ENCODE results near the gene GIMAP6.
"Not testable (repeated sequence)": the region's sequence is repeated elsewhere in the genome, so short reads cannot be mapped to it uniquely, and the experiment has no call there.

GIMAP6 gene

DNA sequence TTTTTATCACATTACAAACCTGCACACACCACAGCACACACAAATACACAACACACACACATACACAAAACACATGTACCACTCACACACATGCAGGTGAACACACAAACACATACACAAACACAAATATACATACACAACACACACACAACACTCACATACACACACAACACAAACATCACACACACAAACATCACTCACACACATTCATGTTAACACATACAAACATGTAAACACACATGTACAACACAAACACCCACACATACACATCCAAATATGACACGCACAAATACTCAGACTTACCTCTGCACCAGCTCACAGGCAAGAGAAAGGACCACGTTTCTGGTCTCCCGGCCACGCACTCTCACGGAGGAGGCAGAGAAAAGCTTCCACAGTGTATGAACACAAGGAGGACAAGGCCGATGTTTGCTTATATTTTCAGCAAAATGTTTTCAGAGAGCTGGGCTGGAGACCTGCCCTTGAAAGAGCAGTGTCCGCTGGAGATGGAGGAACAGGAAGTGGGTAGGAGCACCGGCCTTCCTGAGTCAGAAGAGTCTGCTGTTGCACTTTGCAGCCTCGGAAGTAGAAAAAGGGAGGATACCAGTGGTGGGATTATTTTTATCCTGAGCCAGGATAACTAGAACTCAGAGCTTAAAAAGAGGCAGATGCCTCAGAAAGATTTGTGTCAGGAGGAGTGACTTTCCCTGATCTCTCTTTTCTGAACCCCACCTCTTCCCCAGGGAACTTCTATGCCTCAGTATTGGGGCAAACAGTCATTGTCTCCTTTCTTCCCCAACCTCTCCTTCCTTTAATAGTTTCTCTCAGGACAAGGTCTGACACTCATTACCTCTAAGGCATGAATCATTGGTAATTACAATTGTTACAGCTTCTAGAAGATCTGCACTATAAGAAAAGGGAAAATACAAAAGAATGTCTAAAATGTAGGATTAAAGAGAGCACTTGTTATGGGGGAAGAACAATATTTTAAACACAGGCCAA, at the start of gene GIMAP6:
GIMAP6 (minus strand) TSS at position 520 of the 999 bp plus-strand sequence. CDS start 2,243 bp downstream, outside the sequence.
- DNase-seq, result no peak

DNA sequence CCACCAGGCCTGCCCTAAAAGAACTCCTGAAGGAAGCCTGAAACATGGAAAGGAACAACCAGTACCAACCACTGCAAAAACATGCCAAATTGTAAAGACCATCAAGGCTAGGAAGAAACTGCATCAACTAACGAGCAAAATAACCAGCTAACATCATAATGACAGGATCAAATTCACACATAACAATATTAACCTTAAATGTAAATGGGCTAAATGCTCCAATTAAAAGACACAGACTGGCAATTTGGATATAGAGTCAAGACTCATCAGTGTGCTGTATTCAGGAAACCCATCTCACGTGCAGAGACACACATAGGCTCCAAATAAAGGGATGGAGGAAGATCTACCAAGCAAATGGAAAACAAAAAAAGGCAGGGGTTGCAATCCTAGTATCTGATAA, 48.2 kb upstream of the GIMAP6 start:
- DNase-seq, result not testable (repeated sequence)

DNA sequence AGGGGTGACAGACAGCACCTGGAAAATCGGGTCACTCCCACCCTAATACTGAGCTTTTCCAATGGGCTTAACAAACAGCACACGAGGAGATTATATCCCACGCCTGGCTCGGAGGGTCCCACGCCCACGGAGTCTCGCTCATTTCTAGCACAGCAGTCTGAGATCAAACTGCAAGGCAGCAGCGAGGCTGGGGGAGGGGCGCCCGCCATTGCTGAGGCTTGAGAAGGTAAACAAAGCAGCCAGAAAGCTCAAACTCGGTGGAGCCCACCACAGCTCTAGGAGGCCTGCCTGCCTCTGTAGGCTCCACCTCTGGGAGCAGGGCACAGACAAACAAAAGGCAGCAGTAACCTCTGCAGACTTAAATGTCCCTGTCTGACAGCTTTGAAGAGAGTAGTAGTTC, 46.4 kb upstream of the GIMAP6 start:
- not testable (repeated sequence) for DNase-seq

DNA sequence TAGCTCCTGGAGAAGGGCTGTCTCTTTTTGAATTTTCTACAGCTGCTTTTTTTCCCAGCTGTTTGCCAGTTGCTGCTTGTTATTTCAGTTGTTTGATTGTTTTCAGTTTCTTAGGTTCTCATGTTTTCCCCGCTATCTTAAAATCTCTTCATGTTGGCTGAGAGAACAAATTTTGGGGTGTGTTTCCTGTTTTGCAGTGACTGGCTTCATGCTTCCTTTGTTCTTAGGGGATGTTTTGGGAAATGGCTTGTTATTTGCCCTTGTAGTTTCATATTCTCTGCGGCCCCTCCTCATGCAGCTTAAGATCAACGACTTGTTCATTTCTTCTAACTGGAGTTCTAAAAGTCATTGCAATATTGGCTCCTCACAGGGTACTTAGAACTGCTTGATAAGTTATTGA, 44.7 kb upstream of the GIMAP6 start:
- DNase-seq, result not testable (repeated sequence)

DNA sequence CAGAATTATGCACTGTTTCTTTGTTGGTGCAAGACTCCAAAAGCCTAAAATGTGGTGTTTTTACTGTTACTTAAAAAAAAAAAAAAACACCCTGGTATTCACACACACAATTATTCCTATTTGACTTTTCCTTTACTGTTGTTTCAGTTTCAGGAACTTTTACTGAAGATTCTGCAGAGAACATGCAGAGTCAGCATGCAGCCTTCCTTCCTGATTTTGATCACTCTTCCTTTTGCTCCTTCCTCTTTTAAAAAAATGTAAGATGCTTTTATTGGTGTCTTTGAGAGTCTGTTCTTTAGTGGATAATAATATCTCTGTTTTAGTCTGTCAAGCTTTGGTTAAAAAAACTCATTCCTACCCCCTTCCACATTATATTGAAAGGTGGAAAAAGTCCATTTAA, 44.1 kb upstream of the GIMAP6 start:
- DNase-seq, result not testable (repeated sequence)

DNA sequence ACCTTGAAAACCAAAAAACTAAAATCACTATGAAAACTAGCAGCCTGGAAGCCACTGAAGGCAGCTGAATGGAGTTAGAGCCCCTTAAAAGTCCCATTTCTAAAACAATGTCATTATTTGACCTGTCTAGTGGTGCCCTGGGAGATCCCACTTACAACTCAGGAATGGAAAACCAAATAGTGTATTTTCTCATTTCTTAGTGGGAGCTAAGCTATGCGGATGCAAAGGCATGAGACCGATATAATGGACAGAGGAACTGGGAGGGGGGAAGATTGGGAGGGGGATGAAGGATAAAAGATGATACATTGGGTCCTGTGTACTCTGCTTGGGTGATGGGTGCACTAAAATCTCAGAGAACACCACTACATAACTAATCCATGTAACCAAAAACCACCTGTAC, 43.5 kb upstream of the GIMAP6 start:
- DNase-seq, result no peak

DNA sequence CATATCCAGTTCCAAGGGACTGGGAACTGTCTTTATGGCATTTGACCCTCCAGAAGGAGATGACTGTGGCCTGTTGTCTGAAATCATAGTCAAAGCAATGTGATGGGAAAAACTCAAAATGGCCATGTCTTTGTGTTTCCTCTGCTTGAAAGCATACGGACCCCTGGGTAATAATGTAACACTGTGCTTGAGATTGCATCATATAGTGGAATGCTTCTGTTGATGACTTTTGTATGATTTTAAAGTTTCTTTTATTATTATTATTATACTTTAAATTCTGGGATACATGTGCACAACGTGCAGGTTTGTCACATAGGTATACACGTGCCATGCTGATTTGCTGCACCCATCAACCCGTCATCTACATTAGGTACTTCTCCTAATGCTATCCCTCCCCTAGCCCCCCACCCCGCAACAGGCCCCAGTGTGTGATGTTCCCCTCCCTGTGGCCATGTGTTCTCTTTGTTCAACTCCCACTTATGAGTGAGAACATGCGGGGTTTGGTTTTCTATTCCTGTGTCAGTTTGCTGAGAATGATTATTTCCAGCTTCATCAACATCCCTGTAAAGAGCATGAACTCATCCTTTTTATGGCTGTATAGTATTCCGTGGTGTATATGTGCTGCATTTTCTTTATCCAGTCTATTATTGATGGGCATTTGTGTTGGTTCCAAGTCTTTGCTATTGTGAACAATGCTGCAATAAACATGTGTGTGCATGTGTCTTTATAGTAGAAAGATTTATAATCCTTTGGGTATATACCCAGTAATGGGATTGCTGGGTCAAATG, 39.8 kb upstream of the GIMAP6 start:
- DNase-seq, result not testable (repeated sequence)

DNA sequence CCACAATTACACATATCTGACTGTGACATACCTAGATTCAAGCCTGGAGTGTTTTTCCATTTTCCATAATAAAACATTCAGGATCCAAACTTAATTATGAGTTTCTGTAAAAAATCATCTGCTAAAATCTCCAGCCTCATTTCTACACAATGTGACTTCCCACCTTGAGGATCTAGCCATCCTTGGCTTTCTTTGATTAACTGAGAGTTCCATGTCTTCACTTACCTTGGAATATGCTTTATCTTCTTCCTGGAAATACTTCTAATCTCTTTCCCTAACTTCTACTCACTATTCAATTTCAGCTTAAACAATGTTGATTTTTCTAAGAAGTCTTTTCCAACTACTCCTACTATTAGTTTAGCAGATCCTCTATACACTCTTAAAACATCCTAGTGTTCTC, 36.8 kb upstream of the GIMAP6 start:
- DNase-seq, result no peak

DNA sequence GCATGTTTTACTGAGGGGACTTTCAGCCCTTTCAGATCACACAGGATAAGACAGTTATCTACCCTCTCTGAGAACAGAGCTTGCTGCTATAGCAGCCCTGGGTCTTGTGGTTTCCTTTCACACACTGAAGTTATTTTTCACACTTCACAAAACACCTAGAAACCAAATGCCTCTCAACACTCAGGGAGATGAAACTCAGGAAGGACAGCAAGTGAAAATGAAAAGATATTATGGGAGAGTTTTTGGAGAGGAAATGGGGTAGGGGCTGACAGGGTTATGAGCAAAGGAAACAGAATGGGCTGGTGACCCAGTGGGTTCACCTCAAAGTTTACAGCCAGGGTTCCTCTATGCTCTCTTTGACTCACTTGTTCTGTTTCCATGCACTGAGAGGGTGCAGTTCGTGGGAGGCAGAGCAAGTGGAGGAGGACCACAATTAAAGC, 36.3 kb upstream of the GIMAP6 start:
- no peak for DNase-seq

DNA sequence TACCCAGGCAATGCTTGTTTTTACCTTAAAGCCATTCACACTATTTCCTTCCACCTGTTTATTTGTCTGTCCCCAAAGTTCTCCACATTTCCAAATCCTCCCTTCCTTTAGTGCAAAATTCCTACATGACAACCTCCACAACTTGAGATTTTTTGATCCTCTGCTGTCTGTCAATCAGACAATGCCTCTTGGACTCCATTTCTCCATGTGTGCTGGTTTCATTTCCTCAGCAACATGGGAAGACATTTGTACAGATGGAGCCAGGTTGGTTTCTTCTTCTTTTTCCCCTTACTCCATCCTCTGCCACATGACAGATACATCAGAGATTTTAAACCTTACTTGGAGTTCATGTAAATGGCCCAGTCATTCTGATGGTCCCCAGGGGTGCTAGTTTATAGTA, 34.2 kb upstream of the GIMAP6 start:
- no peak for DNase-seq

DNA sequence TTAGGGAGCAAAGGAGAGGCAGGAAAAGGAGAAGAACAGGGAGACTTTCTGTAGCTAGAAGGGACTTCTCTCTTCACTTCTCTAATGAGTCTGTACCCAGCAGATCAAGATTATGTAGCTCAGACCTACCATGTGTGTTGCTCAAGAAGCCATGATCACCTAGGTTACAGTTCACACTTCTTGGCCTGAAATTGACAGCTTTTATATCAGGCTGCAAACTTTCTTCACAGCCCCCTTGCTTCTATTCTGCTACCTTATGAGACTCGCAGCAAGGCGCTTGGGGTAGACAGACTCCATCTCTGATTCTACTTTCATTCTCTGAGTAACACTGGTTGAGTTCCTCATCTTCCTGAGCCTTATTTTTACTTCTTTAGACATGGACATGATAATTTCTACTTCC, 33.7 kb upstream of the GIMAP6 start:
- DNase-seq, result no peak

DNA sequence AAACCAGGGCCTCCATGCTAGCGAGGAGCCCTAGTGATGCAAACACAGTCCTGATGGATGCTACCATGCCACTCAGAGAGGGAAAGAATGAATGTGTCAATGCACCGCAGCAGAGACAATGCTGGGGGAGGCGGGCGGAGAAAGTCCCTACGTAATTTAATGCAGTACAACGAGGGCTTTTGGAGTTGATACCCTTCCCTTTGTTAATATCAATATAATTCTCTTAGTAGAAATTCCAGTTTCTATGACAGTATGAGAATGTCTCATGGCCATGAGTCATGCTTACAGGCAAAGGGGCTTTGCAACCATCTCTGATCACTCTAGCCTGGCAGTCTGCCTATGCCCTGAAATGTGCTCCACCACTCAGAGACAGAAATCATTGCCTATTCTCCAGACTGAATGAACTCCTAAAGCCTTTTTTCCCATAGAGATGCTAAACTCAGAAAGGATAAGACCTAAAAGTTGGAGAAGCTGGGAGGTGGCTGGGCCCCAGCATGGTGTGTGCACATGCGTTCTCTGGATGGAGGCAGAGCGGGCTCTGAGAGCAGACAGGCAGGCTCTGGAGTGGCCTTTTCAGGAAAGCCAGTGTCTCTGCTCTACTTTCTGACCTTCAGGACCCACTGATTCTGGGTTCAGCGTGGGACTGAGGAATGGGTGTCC, 33.0 kb upstream of the GIMAP6 start:
- DNase-seq, result no peak

DNA sequence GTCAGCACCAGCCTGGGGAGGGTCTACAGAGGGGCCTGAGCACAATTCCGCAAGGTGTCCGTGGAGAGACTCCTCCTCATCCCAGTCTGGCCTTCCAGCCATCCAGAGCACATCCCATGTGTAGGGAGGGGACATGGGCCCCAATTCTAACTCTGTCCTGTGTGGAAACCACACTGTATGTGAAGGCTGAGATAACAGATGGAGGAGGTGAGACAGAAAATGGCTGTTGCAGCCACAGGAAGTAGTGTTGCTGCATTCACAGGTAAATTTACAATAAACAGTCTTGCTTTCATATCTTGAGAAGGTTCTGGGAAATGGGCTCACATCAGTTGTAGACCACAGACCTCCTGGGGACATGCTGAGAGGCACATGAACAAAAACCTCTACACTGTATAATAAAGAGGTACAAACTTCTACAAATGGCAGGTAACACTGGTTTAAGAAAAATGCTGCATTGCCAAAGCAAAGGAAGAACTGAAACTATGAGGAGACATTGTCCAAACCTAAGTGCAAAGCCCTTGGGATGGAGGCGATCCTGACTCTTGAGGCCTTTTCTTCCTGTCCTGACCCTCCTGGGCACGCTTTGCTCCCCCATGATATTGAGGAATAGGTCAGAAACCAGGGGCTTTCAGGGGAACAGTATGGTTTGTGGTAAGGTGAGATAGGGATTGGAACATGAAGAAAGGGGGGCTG, 31.8 kb upstream of the GIMAP6 start:
- DNase-seq, result no peak

DNA sequence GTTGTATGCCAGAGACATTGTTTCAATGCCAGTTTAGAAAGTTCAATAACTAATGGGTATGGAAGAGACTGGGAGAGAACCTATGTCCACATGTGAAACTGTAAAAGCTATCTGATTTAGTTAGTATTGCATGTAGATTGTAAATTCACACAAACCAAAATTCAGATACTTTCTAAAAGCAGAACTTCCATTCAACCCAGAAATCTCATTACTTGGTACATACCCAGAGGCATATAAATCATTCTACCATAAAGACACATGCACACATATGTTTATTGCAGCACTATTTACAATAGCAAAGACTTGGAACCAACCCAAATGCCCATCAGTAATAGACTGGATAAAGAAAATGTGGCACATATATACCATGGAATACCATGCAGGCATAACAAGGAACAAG, 30.6 kb upstream of the GIMAP6 start:
- DNase-seq, result not testable (repeated sequence)

DNA sequence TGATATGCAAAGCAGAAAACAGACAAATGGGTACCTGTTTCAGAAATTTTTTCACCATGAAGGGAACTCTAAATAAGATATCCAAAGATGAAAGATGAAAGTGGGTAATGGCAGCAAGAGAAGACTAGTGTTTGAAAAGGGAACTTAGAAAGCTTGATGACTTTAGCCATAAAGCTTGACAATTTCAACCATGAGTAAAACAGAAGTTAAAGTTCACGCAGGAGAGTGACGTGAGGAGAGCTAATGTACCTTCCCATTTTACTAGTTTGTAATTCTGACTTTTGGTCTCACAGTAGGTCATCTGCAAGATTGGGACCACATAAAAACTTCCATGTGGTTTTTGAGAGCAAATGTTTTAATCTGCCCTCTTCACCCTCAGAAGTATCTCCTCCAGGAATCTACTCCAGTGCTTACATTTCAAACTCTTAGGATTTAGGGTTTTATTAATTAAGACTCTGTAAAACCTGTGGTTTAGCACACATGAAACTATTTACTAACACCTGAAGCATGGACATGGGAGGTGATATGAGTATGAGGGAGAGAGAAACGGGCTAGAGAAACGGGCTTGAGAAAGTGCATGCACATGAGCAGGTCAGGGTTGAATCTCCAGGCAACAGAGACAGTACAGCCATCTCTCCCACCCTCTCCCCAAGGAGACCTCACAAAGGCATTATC, 28.9 kb upstream of the GIMAP6 start:
- DNase-seq, result no peak

DNA sequence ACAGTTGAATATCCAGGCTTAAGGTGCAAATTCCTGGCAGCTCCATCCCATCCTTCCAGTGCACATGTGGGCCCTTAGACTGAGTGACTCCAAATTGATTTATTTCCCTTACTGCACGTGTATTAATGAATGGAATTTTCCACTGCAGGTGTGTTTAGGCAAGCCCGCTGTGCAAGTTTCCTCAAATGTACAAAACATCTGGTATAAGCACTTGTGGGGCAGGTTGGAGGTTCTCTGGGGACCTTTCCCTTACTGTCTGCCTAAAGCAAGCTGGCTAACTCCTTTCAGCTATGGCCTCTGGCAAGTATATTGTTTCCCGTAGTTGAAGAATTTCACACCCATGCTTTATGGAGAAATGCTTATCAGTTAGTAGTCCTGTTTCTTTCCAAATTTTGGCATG, 25.3 kb upstream of the GIMAP6 start:
- no peak for DNase-seq

DNA sequence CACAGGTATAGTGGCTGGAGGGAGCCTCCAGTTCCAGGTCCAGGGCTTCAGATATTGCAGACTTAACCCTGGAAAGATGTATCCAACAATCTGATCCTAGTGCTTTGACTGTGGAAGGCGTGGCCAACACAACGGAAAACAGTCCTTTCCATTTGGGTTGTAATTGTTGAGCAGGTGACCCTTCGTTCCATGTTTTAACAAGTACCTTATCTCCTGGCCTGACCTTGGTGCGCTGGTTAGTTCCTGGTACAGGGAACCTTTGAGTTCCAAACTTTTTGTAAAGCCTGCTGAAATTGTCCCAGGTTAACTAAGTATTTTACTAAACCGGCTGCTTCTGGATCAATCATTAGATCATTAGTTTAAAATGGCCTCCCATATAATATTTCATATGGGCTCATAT, 23.9 kb upstream of the GIMAP6 start:
- DNase-seq, result no peak

DNA sequence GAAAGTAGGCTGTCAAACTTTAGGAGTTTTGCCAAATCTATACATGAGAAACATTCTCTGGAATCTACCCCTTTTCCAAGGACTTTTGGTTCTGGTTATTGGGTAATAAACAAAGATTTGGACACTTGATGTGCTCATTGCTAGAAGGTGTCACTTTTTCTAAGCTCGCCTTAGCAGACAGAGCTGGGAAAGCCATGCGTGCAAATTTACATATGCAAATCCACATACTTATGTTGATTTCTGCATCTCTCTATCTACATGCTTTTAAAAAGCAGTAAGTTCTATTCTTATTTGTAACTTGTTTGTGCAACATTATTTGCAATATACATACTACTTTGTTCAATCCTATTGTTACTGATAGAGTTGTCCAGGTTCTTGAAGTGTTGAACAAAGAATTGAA, 22.5 kb upstream of the GIMAP6 start:
- DNase-seq, result no peak

DNA sequence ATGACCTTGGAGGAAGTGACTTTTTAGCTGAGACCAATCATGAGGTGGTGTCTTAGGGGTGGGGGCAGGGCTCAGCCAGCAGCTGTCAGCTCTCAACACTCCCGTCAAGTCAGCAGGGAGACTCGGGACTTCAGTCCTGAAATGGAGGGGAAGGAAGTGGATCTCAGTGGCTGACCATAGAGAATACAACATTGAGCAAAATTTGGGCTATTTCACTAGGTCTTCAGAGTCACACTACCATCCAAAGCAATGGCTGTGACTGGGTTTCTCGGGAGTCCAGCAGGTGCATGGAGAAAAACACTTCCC, 16.8 kb upstream of the GIMAP6 start:
- no peak for DNase-seq

DNA sequence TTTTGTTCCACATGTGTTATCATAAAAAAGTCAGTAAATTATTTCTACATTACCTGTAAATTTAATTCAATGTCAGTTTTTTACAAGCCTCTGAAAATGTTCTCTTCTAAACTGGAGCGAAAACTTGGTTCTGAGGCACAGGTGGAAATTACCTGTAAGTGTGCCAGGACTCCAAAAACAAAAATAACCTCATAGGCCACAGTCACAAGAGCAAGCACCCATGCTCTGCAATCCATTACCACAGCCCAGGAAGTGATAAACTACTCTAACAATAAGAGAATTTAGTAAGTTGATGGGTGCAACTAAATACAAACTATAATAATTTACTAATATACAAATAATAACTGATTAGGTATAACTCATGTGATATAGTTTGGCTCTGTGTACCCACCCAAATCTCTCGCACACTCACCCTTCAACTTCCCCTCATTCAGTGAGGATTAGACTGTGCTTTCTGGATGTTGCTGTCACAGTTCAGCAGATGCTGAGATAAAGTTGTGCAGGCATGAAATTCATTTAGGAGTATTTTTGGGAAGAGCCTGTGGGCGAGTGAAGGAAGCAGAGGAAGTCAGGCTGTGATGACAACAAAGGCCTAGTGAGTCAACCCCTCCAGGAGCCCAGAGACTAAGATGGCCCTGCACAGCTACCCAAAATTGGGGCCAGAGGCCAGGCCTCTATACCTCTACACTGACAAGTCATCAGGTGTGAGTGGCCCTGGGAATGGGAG, 16.3 kb upstream of the GIMAP6 start:
- no peak for DNase-seq

DNA sequence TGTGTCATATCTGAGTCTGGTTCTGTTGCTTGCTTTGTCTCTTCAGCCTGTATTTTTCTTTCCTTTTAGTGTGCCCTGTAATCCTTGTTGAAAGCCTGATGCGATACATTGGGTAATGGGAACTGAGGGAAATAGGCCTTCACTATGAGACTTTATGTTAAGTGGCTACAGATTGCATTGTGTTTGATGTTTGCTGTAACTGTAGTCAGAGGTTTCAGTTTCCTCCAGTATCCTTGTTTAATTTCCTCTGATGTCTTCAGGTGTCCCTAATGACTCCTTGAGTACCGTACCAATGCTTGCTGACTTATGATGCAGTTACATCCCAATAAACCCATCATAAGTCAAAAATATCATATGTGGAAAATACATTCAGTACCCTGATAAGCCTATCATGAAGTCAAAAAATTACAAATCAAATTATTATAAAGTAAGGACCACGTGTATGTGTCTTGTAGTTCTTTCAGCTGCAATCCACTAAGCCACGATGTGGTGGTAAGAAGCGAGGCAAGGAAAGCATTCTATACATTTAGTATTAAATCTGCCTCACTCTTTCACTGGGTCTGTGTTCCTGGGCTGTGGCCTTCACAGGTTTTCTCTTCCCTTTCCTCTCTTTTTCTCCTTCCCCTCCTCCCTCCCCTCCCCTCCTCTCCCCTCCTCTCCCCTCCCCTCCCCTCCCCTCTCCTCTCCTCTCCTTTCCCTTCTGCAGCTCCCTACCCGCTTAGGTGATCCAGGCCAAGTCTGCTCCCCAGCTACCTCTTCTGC, 13.3 kb upstream of the GIMAP6 start:
- no peak for DNase-seq
